Panc1 (cell line): ENCODE measurements around the gene GRIK5. TPM values are rescaled to one million over a fixed set of nuclear protein-coding genes. Genes with fewer than 3 reads are reported as not detected.

ENCODE experiments used
- ATAC-seq: fragments of 200-7000 bp; cut with Tn5 transposase; 2 replicates; pipeline ENCODE4 v1.9.1; 2020; ENCODE audit warnings: mild to moderate bottlenecking, moderate library complexity
- BruUV-seq: library from RNA; stranded (reverse); fragments of 400-500 nt; replicated peaks from 2 replicates; lab custom pipeline; 2021; lab: Mats Ljungman, UMichigan
- CTCF ChIA-PET: fragments of 300-600 bp; sonication (Branson Sonifier 250); formaldehyde crosslinking; loops from one replicate; lab custom pipeline; 2022; ENCODE audit warnings: antibody characterized with exemption; lab: Charles Lee
- POLR2A ChIA-PET: fragments of 300-600 bp; sonication (Branson Sonifier 250); formaldehyde crosslinking; loops from one replicate; lab custom pipeline; 2022; ENCODE audit warnings: antibody characterized with exemption; lab: Charles Lee
- DNase-seq: peaks from one replicate; pipeline ENCODE4 v3.0.0-alpha.2; 2010; ENCODE audit warnings: low read depth, low spot score
- H3K27ac ChIP-seq: 2 replicates; pipeline ENCODE4 v1.5.1; 2011; ENCODE audit warnings: mild to moderate bottlenecking, low read length, inconsistent platforms
- H3K27me3 ChIP-seq: fragments of 200-500 bp; sonication (Bioruptor generic); 2 replicates; pipeline ENCODE4 v1.6.0; 2014; ENCODE audit warnings: low read length, inconsistent platforms; ENCODE audit not compliant: control insufficient read depth, insufficient read depth
- H3K36me3 ChIP-seq: fragments of 200-500 bp; sonication (Bioruptor generic); 2 replicates; pipeline ENCODE4 v1.5.1; 2014; ENCODE audit warnings: inconsistent platforms, mild to moderate bottlenecking, low read length, moderate library complexity; ENCODE audit not compliant: control insufficient read depth, insufficient read depth
- H3K4me1 ChIP-seq: 2 replicates; pipeline ENCODE4 v1.5.1; 2011; ENCODE audit warnings: inconsistent platforms, mild to moderate bottlenecking, low read length, moderate library complexity; ENCODE audit not compliant: control insufficient read depth, insufficient read depth
- H3K4me3 ChIP-seq, 2 experiments: 2 replicates each; pipeline ENCODE4 v1.5.1; 2011 to 2012; ENCODE audit warnings: low read depth in 2 of 2, low read length in 2 of 2, mild to moderate bottlenecking in 2 of 2, inconsistent platforms in 1 of 2, moderate library complexity in 1 of 2
- H3K9me3 ChIP-seq: fragments of 200-500 bp; sonication (Bioruptor generic); 2 replicates; pipeline ENCODE4 v1.5.1; 2014; ENCODE audit warnings: low read depth, mild to moderate bottlenecking, inconsistent platforms, low read length, moderate library complexity; ENCODE audit not compliant: control insufficient read depth, insufficient read depth
- CTCF ChIP-seq: fragments of 450-650 bp; IDR thresholded peaks from 2 replicates; pipeline ENCODE4 v1.5.1; 2017; ENCODE audit warnings: mild to moderate bottlenecking
- POLR2AphosphoS5 ChIP-seq: IDR thresholded peaks from 2 replicates; pipeline ENCODE4 v1.6.1; 2012; ENCODE audit warnings: mild to moderate bottlenecking, low read depth, low read length, moderate library complexity
- REST ChIP-seq, 2 experiments: IDR thresholded peaks; 2 replicates each; pipeline ENCODE4 v1.6.1; 2011 to 2012; ENCODE audit warnings: low read depth in 2 of 2, control low read depth in 1 of 2, low read length in 1 of 2, mild to moderate bottlenecking in 1 of 2, moderate library complexity in 1 of 2; ENCODE audit not compliant: insufficient read depth in 1 of 2
- SIN3A ChIP-seq: IDR thresholded peaks from 2 replicates; pipeline ENCODE4 v1.6.1; 2012; ENCODE audit warnings: low read depth, mild to moderate bottlenecking, low read length, moderate library complexity, borderline replicate concordance; ENCODE audit not compliant: insufficient read depth
- TCF7L2 ChIP-seq: IDR thresholded peaks from 2 replicates; pipeline ENCODE4 v1.6.1; 2011; ENCODE audit warnings: mild to moderate bottlenecking, low read depth, low read length, inconsistent platforms
- in situ Hi-C: cut with HindIII; loops from 2 replicates; pipeline ENCODE4 v1.10.0; 2016; ENCODE audit warnings: low sequenced_read_pairs, low pct_unique_long_range_greater_than_20kb
- intact Hi-C: fragments of 100-400 bp; cut with micrococcal nuclease; formaldehyde crosslinking; loops from one replicate; pipeline ENCODE4 v1.10.0; 2022; ENCODE audit not compliant: unreplicated experiment
- total RNA-seq: library from RNA; stranded (reverse); gene quantifications from one replicate; pipeline ENCODE4 v1.2.1, GENCODE V29; 2021; ENCODE audit not compliant: unreplicated experiment

Gene GRIK5
- total RNA-seq, 1 experiment from 2014 or later: 0.62 TPM

GRCh38 chr19:42038666-42039065 is 31.3 kb downstream of the GRIK5 start:
- TF ChIP-seq POLR2AphosphoS5 (no peak), TCF7L2 (no peak), REST (IDR thresholded peaks at IDR 0.05; ENCODE audit: insufficient read depth in 1 of 2, low read depth in 2 of 2, low read length in 1 of 2) (no peak), SIN3A (no peak), CTCF (no peak)

GRCh38 chr19:42037649-42038048 is 32.4 kb downstream of the GRIK5 start:
- DNase-seq (no peak), ATAC-seq (no peak)
- Histone ChIP-seq H3K9me3 (no peaks in the 10 kb centered on the region), H3K27ac (no peak overlapping the region), H3K4me3 (no peak overlapping the region), H3K36me3 (no peaks in the 10 kb centered on the region), H3K27me3 (no peaks in the 10 kb centered on the region), H3K4me1 (no peaks in the 10 kb centered on the region)
- no TSS peak for BruUV-seq
- in situ Hi-C loops: no loop called here
- POLR2A ChIA-PET: no interaction called here
- no peak for TF ChIP-seq REST (IDR thresholded peaks at IDR 0.05; ENCODE audit: insufficient read depth in 1 of 2, low read depth in 2 of 2, low read length in 1 of 2)
- no peak for TF ChIP-seq TCF7L2
- no peak for TF ChIP-seq POLR2AphosphoS5
- intact Hi-C loops: no loop called here
- CTCF ChIA-PET: no interaction called here

More at GRCh38 chr19:42038666-42039065, 31.3 kb downstream of the GRIK5 start:
- H3K36me3 ChIP-seq: no peaks in the 10 kb centered on the region
- CTCF ChIA-PET: no interaction called here
- in situ Hi-C loops: no loop called here
- H3K9me3 ChIP-seq: no peaks in the 10 kb centered on the region
- H3K27ac ChIP-seq: no peak overlapping the region
- no peaks in the 10 kb centered on the region for H3K27me3 ChIP-seq
- BruUV-seq: no TSS peak
- no peaks in the 10 kb centered on the region for H3K4me1 ChIP-seq
- ATAC-seq (no peak), DNase-seq (no peak)
- POLR2A ChIA-PET: no interaction called here
- intact Hi-C loops: no loop called here
- no peak overlapping the region for H3K4me3 ChIP-seq
